Muscle of leg (tissue), 11 donors: ENCODE results near the gene MCF2L. TPM values are rescaled to one million over a fixed set of nuclear protein-coding genes. Genes with fewer than 3 reads are reported as not detected.

Source experiments
- DNase-seq: peaks from one replicate; pipeline ENCODE4 v3.0.0; 2013
- H3K27ac ChIP-seq: one replicate; pipeline ENCODE4 v1.5.1; 2013; ENCODE audit warnings: mild to moderate bottlenecking, low read length, control low read depth
- H3K27me3 ChIP-seq: one replicate; pipeline ENCODE4 v1.6.1; 2013; ENCODE audit warnings: low read length; ENCODE audit not compliant: control insufficient read depth, insufficient read depth
- H3K36me3 ChIP-seq: one replicate; pipeline ENCODE4 v1.6.1; 2013; ENCODE audit warnings: low read length; ENCODE audit not compliant: control insufficient read depth, insufficient read depth
- H3K4me1 ChIP-seq: one replicate; pipeline ENCODE4 v1.6.1; 2013; ENCODE audit warnings: low read length; ENCODE audit not compliant: control insufficient read depth, insufficient read depth
- H3K4me3 ChIP-seq: one replicate; pipeline ENCODE4 v1.5.1; 2013; ENCODE audit warnings: low read length, control low read depth
- H3K9me3 ChIP-seq: replicated peaks from 2 replicates; pipeline ENCODE4 v1.6.1; 2013; ENCODE audit warnings: low read depth, low read length; ENCODE audit not compliant: control insufficient read depth
- WGBS: methylation state at CpG from one replicate; pipeline ENCODE4 v1.1.5; 2013; ENCODE audit warnings: missing lambda C conversion rate; ENCODE audit not compliant: insufficient coverage; 5-methylcytosine and 5-hydroxymethylcytosine counted together
- polyA plus RNA-seq, 8 donors: library from polyadenylated mRNA; unstranded; fragments of 120-200 nt; gene quantifications; one replicate each; pipeline versions ENCODE4 v1.2.1 to v1.2.3, GENCODE V29; 2013; ENCODE audit warnings: inconsistent platforms in 1 of 8, low replicate concordance in 1 of 8; ENCODE audit not compliant: insufficient read length in 8 of 8, insufficient read depth in 1 of 8
- total RNA-seq: library from RNA; stranded (reverse); fragments of 120-200 nt; gene quantifications from one replicate; pipeline ENCODE4 v1.2.4, GENCODE V29; 2013

The MCF2L gene
- total and polyA plus RNA-seq, 9 donors = 15.9 to 27.6 (median 20.1) TPM

DNA sequence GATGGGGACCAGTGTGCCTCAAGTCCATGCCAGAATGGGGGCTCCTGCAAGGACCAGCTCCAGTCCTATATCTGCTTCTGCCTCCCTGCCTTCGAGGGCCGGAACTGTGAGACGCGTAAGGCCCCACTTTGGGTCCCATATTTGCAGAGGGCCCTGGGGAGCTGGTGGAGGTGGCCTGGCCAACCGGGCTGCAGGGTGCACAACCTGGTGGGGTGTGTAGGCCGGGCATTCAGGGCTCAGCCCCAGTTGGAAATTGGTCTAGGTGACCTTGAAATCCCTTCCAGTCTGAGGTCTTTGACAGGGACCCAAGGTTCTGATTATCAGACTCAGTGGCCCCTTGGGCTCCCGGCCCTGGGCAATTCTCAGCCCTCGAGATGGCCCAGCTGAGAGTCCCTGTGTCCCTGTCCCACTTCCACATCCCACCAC lies 144.8 kb downstream of the MCF2L start:
- Histone ChIP-seq H3K4me1 (peaks cover 13% of the 10 kb centered on the region), H3K27me3 (peaks cover 47% of the 10 kb centered on the region), H3K4me3 (no peak overlapping the region), H3K27ac (no peak overlapping the region), H3K36me3 (no peaks in the 10 kb centered on the region), H3K9me3 (no peaks in the 10 kb centered on the region)
- WGBS = 92% methylated on average over 6 of the region's 8 CpGs
- no peak for DNase-seq

DNA sequence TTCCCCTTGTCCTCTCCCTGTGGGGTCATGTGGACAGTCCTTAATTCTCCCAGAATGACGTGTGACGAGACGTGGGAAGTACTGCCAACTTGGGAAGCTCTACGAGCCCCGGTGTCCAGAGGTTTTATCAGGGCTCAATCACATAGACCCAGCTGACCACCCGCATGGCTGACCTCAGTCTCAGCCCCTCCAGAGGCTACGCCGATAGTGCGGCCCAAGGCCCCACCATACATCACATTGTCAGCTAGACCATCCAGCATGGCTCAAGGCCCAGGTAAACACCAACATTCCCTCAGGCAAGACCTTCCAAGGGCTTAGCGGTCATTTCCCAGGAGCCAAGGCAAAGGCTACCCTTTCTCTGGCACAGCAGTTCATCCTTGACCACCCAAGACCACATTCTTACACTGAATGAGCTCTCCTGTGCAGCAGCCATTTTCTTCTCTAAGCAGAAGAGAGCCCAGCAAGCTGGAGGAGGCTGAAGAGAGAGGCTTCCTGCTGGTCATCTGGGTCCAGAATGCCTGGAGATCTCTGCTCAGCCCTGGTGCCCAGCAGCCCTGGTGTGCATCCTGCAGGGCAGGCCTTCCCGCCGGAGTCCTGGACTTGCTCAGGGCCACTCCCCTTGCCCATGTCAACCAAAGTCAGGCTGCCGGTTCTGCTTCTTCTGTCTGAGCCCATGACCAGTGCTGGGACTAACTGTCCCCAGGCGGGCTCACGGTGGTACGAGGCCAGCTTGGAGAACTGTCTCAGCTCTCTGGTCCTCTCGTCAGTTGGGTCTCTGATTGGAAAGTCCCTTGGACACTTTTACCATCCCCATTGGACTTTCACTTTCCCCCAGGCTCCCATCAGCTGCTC lies 145.7 kb downstream of the MCF2L start:
- no peaks in the 10 kb centered on the region for H3K36me3 ChIP-seq
- no peak overlapping the region for H3K27ac ChIP-seq
- 85% methylated on average over 16 of the region's 17 CpGs for WGBS
- H3K9me3 ChIP-seq = no peaks in the 10 kb centered on the region
- DNase-seq = no peak
- H3K4me3 ChIP-seq = no peak overlapping the region
- H3K27me3 ChIP-seq = peaks cover 38% of the 10 kb centered on the region
- H3K4me1 ChIP-seq = peaks cover 9% of the 10 kb centered on the region

DNA sequence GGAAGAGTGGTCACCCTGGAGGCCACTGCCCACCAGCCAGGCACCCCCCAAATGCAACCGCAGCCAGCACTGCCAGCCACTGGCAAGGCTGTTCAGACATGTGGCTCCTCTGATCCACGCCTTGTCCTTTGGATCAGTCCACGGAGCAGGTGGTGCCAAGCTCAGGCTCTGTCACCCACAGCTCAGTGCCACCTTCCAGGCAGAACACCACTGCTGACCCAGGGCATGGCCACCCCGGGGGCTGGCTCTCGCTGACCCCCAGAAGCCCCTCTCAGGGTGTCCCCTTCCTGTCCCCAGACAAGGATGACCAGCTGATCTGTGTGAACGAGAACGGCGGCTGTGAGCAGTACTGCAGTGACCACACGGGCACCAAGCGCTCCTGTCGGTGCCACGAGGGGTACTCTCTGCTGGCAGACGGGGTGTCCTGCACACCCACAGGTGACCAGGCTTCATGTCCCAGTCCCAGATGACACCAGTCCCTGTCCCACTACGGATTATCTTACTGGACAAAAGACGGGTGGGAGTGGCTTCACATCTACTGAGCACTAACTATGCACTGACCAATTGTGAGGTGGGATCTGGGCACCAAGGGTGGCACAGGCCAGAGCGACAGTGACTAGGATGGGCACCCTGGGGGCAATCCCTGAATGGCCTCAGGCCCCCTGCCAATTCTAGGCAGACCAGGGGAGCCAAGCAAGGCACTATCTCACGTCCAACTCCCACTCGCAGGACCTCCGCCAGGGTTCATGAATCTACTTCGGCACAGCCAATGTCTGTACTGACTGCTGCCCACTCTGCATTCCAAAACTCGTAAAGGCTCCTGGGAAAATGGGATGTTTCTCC lies 146.6 kb downstream of the MCF2L start:
- peaks cover 30% of the 10 kb centered on the region for H3K27me3 ChIP-seq
- H3K4me1 ChIP-seq = peaks cover 4% of the 10 kb centered on the region
- WGBS = 82% methylated on average over 19 of the region's 21 CpGs
- H3K9me3 ChIP-seq = no peaks in the 10 kb centered on the region
- H3K27ac ChIP-seq = no peak overlapping the region
- H3K4me3 ChIP-seq = no peak overlapping the region
- no peak for DNase-seq
- no peaks in the 10 kb centered on the region for H3K36me3 ChIP-seq

DNA sequence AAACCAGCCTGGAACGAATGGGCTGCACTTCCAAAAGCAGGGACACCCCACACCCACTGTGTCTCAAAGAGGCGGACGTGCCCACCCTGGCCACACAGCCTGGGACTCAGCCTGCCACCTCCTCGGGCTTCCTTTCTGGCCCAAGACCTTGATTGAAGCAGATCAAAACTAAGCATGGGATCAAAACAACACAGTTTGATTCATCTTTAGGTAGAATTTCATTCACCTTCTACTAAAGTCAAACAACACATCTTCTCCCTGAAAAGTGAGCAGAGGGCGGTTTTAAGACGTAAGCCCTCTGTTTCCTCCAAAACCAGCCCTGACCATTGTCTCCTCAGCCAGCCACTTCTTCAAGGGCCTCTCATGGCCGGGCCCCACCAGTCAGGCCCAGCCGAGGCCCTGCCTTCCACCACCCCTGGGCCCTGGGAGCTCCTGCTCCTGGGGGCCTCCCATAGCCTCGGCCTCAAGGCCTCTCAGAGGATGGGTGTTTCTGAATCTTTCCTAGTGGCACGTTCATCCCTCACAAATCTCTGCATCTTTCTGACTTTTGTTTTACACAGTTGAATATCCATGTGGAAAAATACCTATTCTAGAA lies 147.3 kb downstream of the MCF2L start:
- Histone ChIP-seq H3K27ac (no peak overlapping the region), H3K4me3 (no peak overlapping the region), H3K9me3 (no peaks in the 10 kb centered on the region), H3K4me1 (peaks cover under 1% of the 10 kb centered on the region), H3K36me3 (no peaks in the 10 kb centered on the region), H3K27me3 (peaks cover 23% of the 10 kb centered on the region)
- DNase-seq = no peak
- WGBS = 86% methylated on average over 8 of the region's 10 CpGs

DNA sequence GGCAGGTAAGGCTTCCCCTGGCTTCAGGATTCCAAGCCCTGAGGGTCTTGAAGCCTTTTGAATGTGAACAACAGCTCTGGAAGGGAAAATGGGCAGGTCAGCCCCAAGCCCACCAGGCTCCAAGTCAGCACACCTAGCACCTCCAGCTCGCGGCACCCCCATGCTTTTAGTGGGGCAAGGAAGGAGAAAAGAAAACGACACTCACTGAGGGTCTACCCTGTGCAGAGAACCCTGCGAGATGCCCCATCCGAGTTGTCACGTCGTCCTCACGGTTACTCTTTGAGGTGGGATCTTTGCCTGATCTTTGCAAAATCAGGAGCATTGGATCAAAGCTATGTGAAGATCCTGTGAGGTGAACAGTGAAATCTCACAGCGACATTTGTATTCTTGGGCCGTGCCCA lies 147.9 kb downstream of the MCF2L start:
- DNase-seq = no peak
- no peaks in the 10 kb centered on the region for H3K36me3 ChIP-seq
- no peaks in the 10 kb centered on the region for H3K9me3 ChIP-seq
- peaks cover 6% of the 10 kb centered on the region for H3K4me1 ChIP-seq
- H3K27me3 ChIP-seq = peaks cover 20% of the 10 kb centered on the region
- no peak overlapping the region for H3K4me3 ChIP-seq
- WGBS = 91% methylated on average over 7 of the region's 10 CpGs
- H3K27ac ChIP-seq = no peak overlapping the region

DNA sequence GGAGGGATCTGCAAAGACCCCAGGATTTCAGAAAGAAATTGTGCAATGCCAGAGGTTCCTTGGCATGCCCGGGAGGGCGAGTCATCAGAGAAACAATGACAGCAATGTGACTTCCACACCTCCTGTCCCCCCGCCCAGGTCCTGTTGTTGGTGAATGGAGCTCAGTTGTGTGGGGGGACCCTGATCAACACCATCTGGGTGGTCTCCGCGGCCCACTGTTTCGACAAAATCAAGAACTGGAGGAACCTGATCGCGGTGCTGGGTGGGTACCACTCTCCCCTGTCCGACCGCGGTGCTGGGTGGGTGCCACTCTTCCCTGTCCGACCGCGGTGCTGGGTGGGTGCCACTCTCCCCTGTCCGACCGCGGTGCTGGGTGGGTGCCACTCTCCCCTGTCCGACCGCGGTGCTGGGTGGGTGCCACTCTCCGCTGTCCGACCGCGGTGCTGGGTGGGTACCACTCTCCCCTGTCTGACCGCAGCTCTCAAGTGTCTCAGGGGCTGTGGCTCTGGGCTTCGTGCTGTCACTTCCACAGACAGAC lies 148.4 kb downstream of the MCF2L start:
- peaks cover 10% of the 10 kb centered on the region for H3K4me1 ChIP-seq
- no peak overlapping the region for H3K27ac ChIP-seq
- no peak for DNase-seq
- no peaks in the 10 kb centered on the region for H3K9me3 ChIP-seq
- no peaks in the 10 kb centered on the region for H3K36me3 ChIP-seq
- 95% methylated on average over 17 of the region's 26 CpGs for WGBS
- H3K4me3 ChIP-seq = no peak overlapping the region
- H3K27me3 ChIP-seq = peaks cover 20% of the 10 kb centered on the region

DNA sequence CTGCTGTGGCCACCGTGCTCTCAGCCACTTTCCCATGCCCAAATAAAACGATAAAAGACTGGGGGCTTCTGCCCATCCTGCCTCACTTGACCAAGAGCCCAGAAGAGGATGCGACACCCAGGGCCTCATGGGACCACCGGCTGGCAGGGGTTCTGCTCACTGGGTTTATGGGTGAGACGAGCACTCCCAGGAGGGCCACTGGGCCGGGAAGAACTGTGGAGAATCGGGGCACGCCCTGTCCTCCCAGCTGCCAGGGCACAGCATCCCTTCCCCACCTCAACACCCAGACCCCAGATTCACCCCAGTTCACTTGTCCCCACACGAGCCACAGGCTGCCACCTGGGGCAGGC lies 148.9 kb downstream of the MCF2L start:
- WGBS = 81% methylated on average over 7 of the region's 9 CpGs
- peaks cover 15% of the 10 kb centered on the region for H3K4me1 ChIP-seq
- H3K27ac ChIP-seq = no peak overlapping the region
- no peaks in the 10 kb centered on the region for H3K9me3 ChIP-seq
- no peak for DNase-seq
- no peaks in the 10 kb centered on the region for H3K36me3 ChIP-seq
- H3K27me3 ChIP-seq = peaks cover 20% of the 10 kb centered on the region
- H3K4me3 ChIP-seq = no peak overlapping the region

DNA sequence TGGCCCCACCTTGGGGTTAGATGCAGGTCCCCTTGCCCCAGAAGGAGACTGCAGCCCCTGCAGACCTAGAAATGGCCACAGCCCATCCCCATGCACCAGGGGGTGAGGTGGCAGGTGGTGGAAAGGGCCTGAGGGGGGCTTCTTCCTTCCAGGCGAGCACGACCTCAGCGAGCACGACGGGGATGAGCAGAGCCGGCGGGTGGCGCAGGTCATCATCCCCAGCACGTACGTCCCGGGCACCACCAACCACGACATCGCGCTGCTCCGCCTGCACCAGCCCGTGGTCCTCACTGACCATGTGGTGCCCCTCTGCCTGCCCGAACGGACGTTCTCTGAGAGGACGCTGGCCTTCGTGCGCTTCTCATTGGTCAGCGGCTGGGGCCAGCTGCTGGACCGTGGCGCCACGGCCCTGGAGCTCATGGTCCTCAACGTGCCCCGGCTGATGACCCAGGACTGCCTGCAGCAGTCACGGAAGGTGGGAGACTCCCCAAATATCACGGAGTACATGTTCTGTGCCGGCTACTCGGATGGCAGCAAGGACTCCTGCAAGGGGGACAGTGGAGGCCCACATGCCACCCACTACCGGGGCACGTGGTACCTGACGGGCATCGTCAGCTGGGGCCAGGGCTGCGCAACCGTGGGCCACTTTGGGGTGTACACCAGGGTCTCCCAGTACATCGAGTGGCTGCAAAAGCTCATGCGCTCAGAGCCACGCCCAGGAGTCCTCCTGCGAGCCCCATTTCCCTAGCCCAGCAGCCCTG lies 149.4 kb downstream of the MCF2L start:
- no peak overlapping the region for H3K4me3 ChIP-seq
- peaks cover 21% of the 10 kb centered on the region for H3K4me1 ChIP-seq
- H3K9me3 ChIP-seq = no peaks in the 10 kb centered on the region
- DNase-seq = no peak
- 90% methylated on average over 37 of the region's 42 CpGs for WGBS
- peaks cover 18% of the 10 kb centered on the region for H3K27me3 ChIP-seq
- no peak overlapping the region for H3K27ac ChIP-seq
- no peaks in the 10 kb centered on the region for H3K36me3 ChIP-seq

DNA sequence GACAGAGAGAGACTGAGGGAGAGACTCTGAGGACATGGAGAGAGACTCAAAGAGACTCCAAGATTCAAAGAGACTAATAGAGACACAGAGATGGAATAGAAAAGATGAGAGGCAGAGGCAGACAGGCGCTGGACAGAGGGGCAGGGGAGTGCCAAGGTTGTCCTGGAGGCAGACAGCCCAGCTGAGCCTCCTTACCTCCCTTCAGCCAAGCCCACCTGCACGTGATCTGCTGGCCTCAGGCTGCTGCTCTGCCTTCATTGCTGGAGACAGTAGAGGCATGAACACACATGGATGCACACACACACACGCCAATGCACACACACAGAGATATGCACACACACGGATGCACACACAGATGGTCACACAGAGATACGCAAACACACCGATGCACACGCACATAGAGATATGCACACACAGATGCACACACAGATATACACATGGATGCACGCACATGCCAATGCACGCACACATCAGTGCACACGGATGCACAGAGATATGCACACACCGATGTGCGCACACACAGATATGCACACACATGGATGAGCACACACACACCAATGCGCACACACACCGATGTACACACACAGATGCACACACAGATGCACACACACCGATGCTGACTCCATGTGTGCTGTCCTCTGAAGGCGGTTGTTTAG lies 150.3 kb downstream of the MCF2L start:
- Histone ChIP-seq H3K4me3 (no peak overlapping the region), H3K36me3 (no peaks in the 10 kb centered on the region), H3K9me3 (no peaks in the 10 kb centered on the region), H3K27me3 (peaks cover 13% of the 10 kb centered on the region), H3K4me1 (peaks cover 28% of the 10 kb centered on the region), H3K27ac (no peak overlapping the region)
- no peak for DNase-seq
- 90% methylated on average over 14 of the region's 16 CpGs for WGBS
